ENCODE data around the gene GDPD3.
"Not testable (repeated sequence)": the region's sequence is repeated elsewhere in the genome, so short reads cannot be mapped to it uniquely, and the experiment has no call there.

The GDPD3 gene

GRCh38 chr16:30143347-30143702 lies 30.0 kb upstream of the GDPD3 start:
- no peaks in the 10 kb centered on the region for H3K4me1 ChIP-seq (ENCODE audit: control insufficient read depth, insufficient read depth, low read length, poor library complexity, severe bottlenecking)
- no peak overlapping the region for H3K4me3 ChIP-seq (ENCODE audit: insufficient read depth, low read depth, low read length, poor library complexity, severe bottlenecking)
- no peak for DNase-seq
- H3K27ac ChIP-seq (ENCODE audit: insufficient read depth, low read length, poor library complexity, severe bottlenecking), result no peak overlapping the region
- no peaks in the 10 kb centered on the region for H3K9me3 ChIP-seq (ENCODE audit: control insufficient read depth, low read length)
- H3K36me3 ChIP-seq (ENCODE audit: control insufficient read depth, insufficient read depth, low read length), result no peaks in the 10 kb centered on the region
- H3K27me3 ChIP-seq (replicated peaks; ENCODE audit: control insufficient read depth, insufficient read depth, low read length, poor library complexity, severe bottlenecking), result no peaks in the 10 kb centered on the region

GRCh38 chr16:30142672-30143346 lies 29.5 kb upstream of the GDPD3 start:
- Histone ChIP-seq H3K27me3 (replicated peaks; ENCODE audit: control insufficient read depth, insufficient read depth, low read length, poor library complexity, severe bottlenecking) (no peaks in the 10 kb centered on the region), H3K4me3 (ENCODE audit: insufficient read depth, low read depth, low read length, poor library complexity, severe bottlenecking) (no peak overlapping the region), H3K4me1 (ENCODE audit: control insufficient read depth, insufficient read depth, low read length, poor library complexity, severe bottlenecking) (no peaks in the 10 kb centered on the region), H3K36me3 (ENCODE audit: control insufficient read depth, insufficient read depth, low read length) (no peaks in the 10 kb centered on the region), H3K9me3 (ENCODE audit: control insufficient read depth, low read length) (no peaks in the 10 kb centered on the region), H3K27ac (ENCODE audit: insufficient read depth, low read length, poor library complexity, severe bottlenecking) (no peak overlapping the region)
- DNase-seq, result no peak

GRCh38 chr16:30141750-30142149 lies 28.4 kb upstream of the GDPD3 start:
- H3K27me3 ChIP-seq (replicated peaks; ENCODE audit: control insufficient read depth, insufficient read depth, low read length, poor library complexity, severe bottlenecking), result no peaks in the 10 kb centered on the region
- no peak for DNase-seq
- H3K9me3 ChIP-seq (ENCODE audit: control insufficient read depth, low read length), result no peaks in the 10 kb centered on the region
- no peaks in the 10 kb centered on the region for H3K4me1 ChIP-seq (ENCODE audit: control insufficient read depth, insufficient read depth, low read length, poor library complexity, severe bottlenecking)
- no peak overlapping the region for H3K4me3 ChIP-seq (ENCODE audit: insufficient read depth, low read depth, low read length, poor library complexity, severe bottlenecking)
- no peak overlapping the region for H3K27ac ChIP-seq (ENCODE audit: insufficient read depth, low read length, poor library complexity, severe bottlenecking)
- H3K36me3 ChIP-seq (ENCODE audit: control insufficient read depth, insufficient read depth, low read length), result no peaks in the 10 kb centered on the region

GRCh38 chr16:30139583-30140481 lies 26.5 kb upstream of the GDPD3 start:
- DNase-seq, result no peak
- Histone ChIP-seq H3K4me1 (ENCODE audit: control insufficient read depth, insufficient read depth, low read length, poor library complexity, severe bottlenecking) (no peaks in the 10 kb centered on the region), H3K27ac (ENCODE audit: insufficient read depth, low read length, poor library complexity, severe bottlenecking) (no peak overlapping the region), H3K27me3 (replicated peaks; ENCODE audit: control insufficient read depth, insufficient read depth, low read length, poor library complexity, severe bottlenecking) (no peaks in the 10 kb centered on the region), H3K4me3 (ENCODE audit: insufficient read depth, low read depth, low read length, poor library complexity, severe bottlenecking) (no peak overlapping the region), H3K9me3 (ENCODE audit: control insufficient read depth, low read length) (no peaks in the 10 kb centered on the region), H3K36me3 (ENCODE audit: control insufficient read depth, insufficient read depth, low read length) (no peaks in the 10 kb centered on the region)

- no peak for DNase-seq
- Histone ChIP-seq H3K9me3 (ENCODE audit: control insufficient read depth, low read length) (no peaks in the 10 kb centered on the region), H3K4me1 (ENCODE audit: control insufficient read depth, insufficient read depth, low read length, poor library complexity, severe bottlenecking) (no peaks in the 10 kb centered on the region), H3K4me3 (ENCODE audit: insufficient read depth, low read depth, low read length, poor library complexity, severe bottlenecking) (no peak overlapping the region), H3K36me3 (ENCODE audit: control insufficient read depth, insufficient read depth, low read length) (no peaks in the 10 kb centered on the region), H3K27me3 (replicated peaks; ENCODE audit: control insufficient read depth, insufficient read depth, low read length, poor library complexity, severe bottlenecking) (no peaks in the 10 kb centered on the region), H3K27ac (ENCODE audit: insufficient read depth, low read length, poor library complexity, severe bottlenecking) (no peak overlapping the region)
Measured at GRCh38 chr16:30137897-30138296, 24.6 kb upstream of the GDPD3 start.

- Histone ChIP-seq H3K27ac (ENCODE audit: insufficient read depth, low read length, poor library complexity, severe bottlenecking) (no peak overlapping the region), H3K36me3 (ENCODE audit: control insufficient read depth, insufficient read depth, low read length) (no peaks in the 10 kb centered on the region), H3K9me3 (ENCODE audit: control insufficient read depth, low read length) (no peaks in the 10 kb centered on the region), H3K4me3 (ENCODE audit: insufficient read depth, low read depth, low read length, poor library complexity, severe bottlenecking) (no peak overlapping the region), H3K27me3 (replicated peaks; ENCODE audit: control insufficient read depth, insufficient read depth, low read length, poor library complexity, severe bottlenecking) (no peaks in the 10 kb centered on the region), H3K4me1 (ENCODE audit: control insufficient read depth, insufficient read depth, low read length, poor library complexity, severe bottlenecking) (no peaks in the 10 kb centered on the region)
- no peak for DNase-seq
Measured at GRCh38 chr16:30136971-30137605, 23.8 kb upstream of the GDPD3 start.

GRCh38 chr16:30132591-30132990 lies 19.3 kb upstream of the GDPD3 start:
- no peak for DNase-seq
- H3K4me1 ChIP-seq (ENCODE audit: control insufficient read depth, insufficient read depth, low read length, poor library complexity, severe bottlenecking), result no peaks in the 10 kb centered on the region
- no peak overlapping the region for H3K4me3 ChIP-seq (ENCODE audit: insufficient read depth, low read depth, low read length, poor library complexity, severe bottlenecking)
- no peak overlapping the region for H3K27ac ChIP-seq (ENCODE audit: insufficient read depth, low read length, poor library complexity, severe bottlenecking)
- H3K9me3 ChIP-seq (ENCODE audit: control insufficient read depth, low read length), result no peaks in the 10 kb centered on the region
- H3K27me3 ChIP-seq (replicated peaks; ENCODE audit: control insufficient read depth, insufficient read depth, low read length, poor library complexity, severe bottlenecking), result no peaks in the 10 kb centered on the region
- no peaks in the 10 kb centered on the region for H3K36me3 ChIP-seq (ENCODE audit: control insufficient read depth, insufficient read depth, low read length)

- Histone ChIP-seq H3K27me3 (replicated peaks; ENCODE audit: control insufficient read depth, insufficient read depth, low read length, poor library complexity, severe bottlenecking) (no peaks in the 10 kb centered on the region), H3K4me1 (ENCODE audit: control insufficient read depth, insufficient read depth, low read length, poor library complexity, severe bottlenecking) (no peaks in the 10 kb centered on the region), H3K9me3 (ENCODE audit: control insufficient read depth, low read length) (no peaks in the 10 kb centered on the region), H3K27ac (ENCODE audit: insufficient read depth, low read length, poor library complexity, severe bottlenecking) (no peak overlapping the region), H3K4me3 (ENCODE audit: insufficient read depth, low read depth, low read length, poor library complexity, severe bottlenecking) (no peak overlapping the region), H3K36me3 (ENCODE audit: control insufficient read depth, insufficient read depth, low read length) (no peaks in the 10 kb centered on the region)
- no peak for DNase-seq
Measured at GRCh38 chr16:30131869-30132475, 18.6 kb upstream of the GDPD3 start.

- Histone ChIP-seq H3K9me3 (ENCODE audit: control insufficient read depth, low read length) (no peaks in the 10 kb centered on the region), H3K27ac (ENCODE audit: insufficient read depth, low read length, poor library complexity, severe bottlenecking) (no peak overlapping the region)
- no peak for DNase-seq
Measured at GRCh38 chr16:30127993-30128392, 14.7 kb upstream of the GDPD3 start.

GRCh38 chr16:30125690-30126089 lies 12.4 kb upstream of the GDPD3 start:
- H3K9me3 ChIP-seq (ENCODE audit: control insufficient read depth, low read length); H3K36me3 ChIP-seq (ENCODE audit: control insufficient read depth, insufficient read depth, low read length); H3K4me3 ChIP-seq (ENCODE audit: insufficient read depth, low read depth, low read length, poor library complexity, severe bottlenecking); H3K27ac ChIP-seq (ENCODE audit: insufficient read depth, low read length, poor library complexity, severe bottlenecking); H3K27me3 ChIP-seq (replicated peaks; ENCODE audit: control insufficient read depth, insufficient read depth, low read length, poor library complexity, severe bottlenecking); H3K4me1 ChIP-seq (ENCODE audit: control insufficient read depth, insufficient read depth, low read length, poor library complexity, severe bottlenecking); DNase-seq: not testable (repeated sequence)

More at GRCh38 chr16:30127993-30128392, 14.7 kb upstream of the GDPD3 start:
- Histone ChIP-seq H3K4me1 (ENCODE audit: control insufficient read depth, insufficient read depth, low read length, poor library complexity, severe bottlenecking) (no peaks in the 10 kb centered on the region), H3K36me3 (ENCODE audit: control insufficient read depth, insufficient read depth, low read length) (no peaks in the 10 kb centered on the region), H3K27me3 (replicated peaks; ENCODE audit: control insufficient read depth, insufficient read depth, low read length, poor library complexity, severe bottlenecking) (no peaks in the 10 kb centered on the region), H3K4me3 (ENCODE audit: insufficient read depth, low read depth, low read length, poor library complexity, severe bottlenecking) (no peak overlapping the region)

All from effector memory CD4-positive, alpha-beta T cell (primary cell).